ENCODE results near the gene ETV2.
"Not testable (repeated sequence)": the region's sequence is repeated elsewhere in the genome, so short reads cannot be mapped to it uniquely, and the experiment has no call there.

The ETV2 gene

DNA sequence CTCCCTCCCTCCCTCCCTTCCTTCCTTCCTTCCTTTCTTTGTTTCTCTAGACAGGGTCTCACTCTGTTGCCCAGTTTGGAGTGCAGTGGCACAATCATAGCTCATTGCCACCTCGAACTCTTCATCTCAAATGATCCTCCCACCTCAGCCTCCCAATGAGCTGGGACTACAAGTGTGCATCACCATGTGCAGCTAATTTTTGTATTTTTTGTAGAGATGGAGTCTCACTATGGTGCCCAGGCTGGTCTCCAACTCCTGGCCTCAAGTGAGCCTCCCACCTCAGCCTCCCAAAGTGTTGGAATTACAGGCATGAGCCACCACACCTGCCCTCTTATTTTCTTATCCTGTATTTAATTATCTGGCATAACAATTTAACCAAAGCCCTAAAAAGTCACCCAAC is 29.1 kb downstream of the ETV2 start:
- TF ChIP-seq, protein P1, sequence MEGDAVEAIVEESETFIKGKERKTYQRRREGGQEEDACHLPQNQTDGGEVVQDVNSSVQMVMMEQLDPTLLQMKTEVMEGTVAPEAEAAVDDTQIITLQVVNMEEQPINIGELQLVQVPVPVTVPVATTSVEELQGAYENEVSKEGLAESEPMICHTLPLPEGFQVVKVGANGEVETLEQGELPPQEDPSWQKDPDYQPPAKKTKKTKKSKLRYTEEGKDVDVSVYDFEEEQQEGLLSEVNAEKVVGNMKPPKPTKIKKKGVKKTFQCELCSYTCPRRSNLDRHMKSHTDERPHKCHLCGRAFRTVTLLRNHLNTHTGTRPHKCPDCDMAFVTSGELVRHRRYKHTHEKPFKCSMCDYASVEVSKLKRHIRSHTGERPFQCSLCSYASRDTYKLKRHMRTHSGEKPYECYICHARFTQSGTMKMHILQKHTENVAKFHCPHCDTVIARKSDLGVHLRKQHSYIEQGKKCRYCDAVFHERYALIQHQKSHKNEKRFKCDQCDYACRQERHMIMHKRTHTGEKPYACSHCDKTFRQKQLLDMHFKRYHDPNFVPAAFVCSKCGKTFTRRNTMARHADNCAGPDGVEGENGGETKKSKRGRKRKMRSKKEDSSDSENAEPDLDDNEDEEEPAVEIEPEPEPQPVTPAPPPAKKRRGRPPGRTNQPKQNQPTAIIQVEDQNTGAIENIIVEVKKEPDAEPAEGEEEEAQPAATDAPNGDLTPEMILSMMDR (IDR thresholded peaks at IDR 0.05), result no peak
- H3K27ac ChIP-seq, result no peak overlapping the region
- H3K27me3 ChIP-seq, result peaks cover 72% of the 10 kb centered on the region
- H3K9me3 ChIP-seq, result no peaks in the 10 kb centered on the region
- H3K36me3 ChIP-seq, result peaks cover 1% of the 10 kb centered on the region
- H3K4me3 ChIP-seq (ENCODE audit: low read depth in 1 of 2, low read length in 1 of 2), result no peak overlapping the region
- H3K4me1 ChIP-seq (ENCODE audit: control insufficient read depth in 1 of 2, insufficient read depth in 1 of 2, low read depth in 1 of 2, low read length in 1 of 2), result no peaks in the 10 kb centered on the region

DNA sequence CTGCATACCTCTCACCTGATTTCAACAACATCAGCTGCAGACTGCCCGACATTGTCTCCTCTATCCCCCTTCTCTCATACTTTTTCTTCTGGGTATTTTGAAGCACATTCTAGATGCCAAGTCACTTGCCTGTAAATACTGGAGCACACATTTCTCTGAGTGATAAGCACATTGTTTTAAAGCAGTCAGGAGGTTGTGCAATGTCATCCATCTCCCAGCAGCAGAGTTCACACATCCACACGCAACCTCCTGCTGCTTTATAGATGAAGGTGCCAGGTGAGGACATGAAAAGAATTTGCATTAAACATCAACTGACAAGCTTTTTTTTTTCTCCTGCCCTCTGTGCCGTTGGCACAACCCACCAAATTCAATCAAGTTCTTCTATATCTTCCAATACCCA is 30.3 kb downstream of the ETV2 start:
- Histone ChIP-seq H3K36me3 (no peaks in the 10 kb centered on the region), H3K4me3 (ENCODE audit: low read depth in 1 of 2, low read length in 1 of 2) (no peak overlapping the region), H3K4me1 (ENCODE audit: control insufficient read depth in 1 of 2, insufficient read depth in 1 of 2, low read depth in 1 of 2, low read length in 1 of 2) (no peaks in the 10 kb centered on the region), H3K27me3 (peaks cover 75% of the 10 kb centered on the region), H3K9me3 (no peaks in the 10 kb centered on the region), H3K27ac (no peak overlapping the region)
- TF ChIP-seq, protein P1 (IDR thresholded peaks at IDR 0.05), result no peak

DNA sequence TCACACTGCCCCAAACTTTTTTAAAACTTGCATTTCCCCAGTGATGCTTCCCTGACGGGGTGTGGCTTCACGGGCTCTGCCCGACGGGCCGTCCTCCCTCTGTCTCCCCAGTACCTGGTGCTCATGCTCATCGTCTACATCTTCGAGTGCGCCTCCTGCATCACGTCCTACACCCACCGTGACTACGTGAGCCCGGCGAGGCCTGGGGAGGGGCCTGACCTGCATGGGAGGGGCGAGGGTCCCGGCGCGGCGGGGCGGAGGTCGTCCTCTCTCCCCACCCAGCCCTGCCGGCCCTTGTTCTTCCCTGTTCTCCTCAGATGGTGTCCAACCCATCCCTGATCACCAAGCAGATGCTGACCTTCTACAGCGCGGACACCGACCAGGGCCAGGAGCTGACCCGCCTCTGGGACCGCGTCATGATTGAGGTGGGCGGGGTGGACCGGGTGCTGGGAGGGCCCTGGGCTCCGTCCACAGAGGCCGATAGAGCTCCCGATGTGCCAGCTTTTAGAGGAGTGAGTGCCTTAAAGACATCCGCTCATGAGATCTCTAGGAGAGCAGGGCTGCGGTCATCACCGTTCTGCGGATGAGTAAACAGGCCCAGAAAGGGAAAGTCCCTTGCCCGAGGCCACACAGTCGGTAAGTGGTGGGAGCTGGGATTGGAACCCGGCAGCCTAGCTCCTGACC is 31.7 kb downstream of the ETV2 start:
- no peaks in the 10 kb centered on the region for H3K36me3 ChIP-seq
- no peak overlapping the region for H3K27ac ChIP-seq
- H3K9me3 ChIP-seq, result no peaks in the 10 kb centered on the region
- peaks cover 71% of the 10 kb centered on the region for H3K27me3 ChIP-seq
- H3K4me3 ChIP-seq (ENCODE audit: low read depth in 1 of 2, low read length in 1 of 2), result no peak overlapping the region
- H3K4me1 ChIP-seq (ENCODE audit: control insufficient read depth in 1 of 2, insufficient read depth in 1 of 2, low read depth in 1 of 2, low read length in 1 of 2), result no peaks in the 10 kb centered on the region
- TF ChIP-seq, protein P1 (IDR thresholded peaks at IDR 0.05), result no peak

DNA sequence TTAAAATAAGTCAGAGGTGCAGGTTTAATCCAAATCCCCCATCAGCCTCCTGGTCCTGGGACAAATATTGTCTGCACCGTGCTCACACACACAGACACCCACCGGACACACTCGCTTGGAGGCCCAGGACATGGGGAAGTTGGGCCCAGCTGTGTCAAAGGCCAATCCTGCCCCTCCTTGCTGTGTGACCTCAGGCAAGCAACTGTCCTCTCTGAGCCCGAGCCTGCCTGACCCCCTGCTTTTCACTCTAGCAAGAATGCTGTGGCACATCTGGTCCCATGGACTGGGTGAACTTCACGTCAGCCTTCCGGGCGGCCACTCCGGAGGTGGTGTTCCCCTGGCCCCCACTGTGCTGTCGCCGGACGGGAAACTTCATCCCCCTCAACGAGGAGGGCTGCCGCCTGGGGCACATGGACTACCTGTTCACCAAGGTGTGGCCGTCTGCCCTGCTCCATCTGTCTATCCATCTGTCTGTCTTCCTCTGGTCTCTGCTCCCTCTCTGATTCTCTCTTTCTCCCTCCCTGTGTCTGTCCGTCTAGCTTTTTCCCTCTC is 34.1 kb downstream of the ETV2 start:
- no peaks in the 10 kb centered on the region for H3K36me3 ChIP-seq
- no peaks in the 10 kb centered on the region for H3K9me3 ChIP-seq
- no peak overlapping the region for H3K27ac ChIP-seq
- TF ChIP-seq, protein P1 (IDR thresholded peaks at IDR 0.05), result no peak
- peaks cover 53% of the 10 kb centered on the region for H3K27me3 ChIP-seq
- no peak overlapping the region for H3K4me3 ChIP-seq (ENCODE audit: low read depth in 1 of 2, low read length in 1 of 2)
- no peaks in the 10 kb centered on the region for H3K4me1 ChIP-seq (ENCODE audit: control insufficient read depth in 1 of 2, insufficient read depth in 1 of 2, low read depth in 1 of 2, low read length in 1 of 2)

DNA sequence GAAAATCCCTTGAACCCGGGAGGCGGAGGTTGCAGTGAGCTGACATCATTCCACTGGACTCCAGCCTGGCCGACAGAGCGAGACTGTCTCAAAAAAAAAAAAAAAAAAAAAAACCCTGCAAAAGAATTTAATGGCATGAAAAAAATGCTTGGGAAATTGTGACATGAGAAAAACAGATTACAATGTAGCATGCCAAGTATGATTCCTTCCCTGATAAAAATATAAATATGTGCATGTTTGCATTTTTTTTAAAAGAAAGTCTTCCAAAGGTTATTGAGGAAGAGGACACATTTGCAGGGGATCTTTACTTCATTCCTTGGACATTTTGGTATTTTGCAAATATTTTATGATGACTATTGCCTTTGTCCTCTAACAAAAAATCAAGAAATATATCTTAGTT is 48.3 kb downstream of the ETV2 start:
- H3K9me3 ChIP-seq, result no peaks in the 10 kb centered on the region
- H3K36me3 ChIP-seq, result no peaks in the 10 kb centered on the region
- H3K4me1 ChIP-seq (ENCODE audit: control insufficient read depth in 1 of 2, insufficient read depth in 1 of 2, low read depth in 1 of 2, low read length in 1 of 2), result no peaks in the 10 kb centered on the region
- TF ChIP-seq, protein P1 (IDR thresholded peaks at IDR 0.05), result no peak
- H3K27me3 ChIP-seq, result peaks cover 3% of the 10 kb centered on the region
- no peak overlapping the region for H3K4me3 ChIP-seq (ENCODE audit: low read depth in 1 of 2, low read length in 1 of 2)
- no peak overlapping the region for H3K27ac ChIP-seq

DNA sequence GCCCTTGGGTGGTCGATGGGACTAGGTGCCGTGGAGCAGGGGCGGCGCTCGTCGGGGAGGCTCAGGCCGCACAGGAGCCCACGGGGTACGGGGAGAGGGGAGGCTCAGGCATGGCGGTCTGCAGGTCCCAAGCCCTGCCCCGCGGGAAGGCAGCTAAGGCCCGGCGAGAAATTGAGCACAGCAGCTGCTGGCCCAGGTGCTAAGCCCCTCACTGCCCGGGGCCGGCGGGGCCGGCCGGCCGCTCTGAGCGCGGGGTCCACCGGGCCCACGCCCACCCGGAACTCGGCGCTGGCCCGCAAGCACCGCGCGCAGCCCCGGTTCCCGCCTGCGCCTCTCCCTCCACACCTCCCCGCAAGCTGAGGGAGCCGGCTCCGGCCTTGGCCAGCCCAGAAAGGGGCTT is 49.6 kb downstream of the ETV2 start:
- H3K27ac ChIP-seq; H3K4me3 ChIP-seq (ENCODE audit: low read depth in 1 of 2, low read length in 1 of 2); H3K27me3 ChIP-seq; H3K36me3 ChIP-seq; H3K9me3 ChIP-seq; H3K4me1 ChIP-seq (ENCODE audit: control insufficient read depth in 1 of 2, insufficient read depth in 1 of 2, low read depth in 1 of 2, low read length in 1 of 2): not testable (repeated sequence)

Measured in neutrophil (primary cell).